Measurements from ENCODE around the gene CAMK4. TPM values are rescaled to one million over a fixed set of nuclear protein-coding genes. Genes with fewer than 3 reads are reported as not detected.

Gene CAMK4
- total RNA-seq, 1 donor from 2014 or later: 3.8 TPM

- Mint-ChIP-seq H3K27me3 (ENCODE audit: low read depth, unreplicated experiment) (no peaks in the 10 kb centered on the region), H3K4me3 (ENCODE audit: unreplicated experiment) (no peak overlapping the region), H3K9me3 (ENCODE audit: unreplicated experiment) (no peaks in the 10 kb centered on the region), H3K27ac (ENCODE audit: unreplicated experiment) (no peak overlapping the region), H3K4me1 (ENCODE audit: low read depth, unreplicated experiment) (peaks cover 6% of the 10 kb centered on the region), H3K36me3 (ENCODE audit: low read depth, unreplicated experiment) (no peaks in the 10 kb centered on the region)
- H3K36me3 ChIP-seq (ENCODE audit: insufficient read depth, low read length): no peaks in the 10 kb centered on the region
- no peaks in the 10 kb centered on the region for H4K20me1 ChIP-seq (ENCODE audit: insufficient read depth, low read length)
- no peak for TF ChIP-seq CTCF (IDR thresholded peaks at IDR 0.05; ENCODE audit: insufficient read depth, low read depth, low read length)
- TF ChIP-seq EZH2 (IDR thresholded peaks at IDR 0.05; ENCODE audit: insufficient read depth, low read length): no peak
- H3K9me3 ChIP-seq (ENCODE audit: insufficient read depth, low read depth, low read length): no peaks in the 10 kb centered on the region
- DNase-seq (ENCODE audit: low read depth) (no peak), FAIRE-seq (no peak)
- H3K9ac ChIP-seq (ENCODE audit: low read length): no peak overlapping the region
- H3K4me1 ChIP-seq (ENCODE audit: insufficient read depth, low read length): no peaks in the 10 kb centered on the region
- no peak overlapping the region for H3K27ac ChIP-seq (ENCODE audit: low read depth, low read length)
- H2AFZ ChIP-seq (ENCODE audit: low read depth, low read length): no peak overlapping the region
- H3K79me2 ChIP-seq (ENCODE audit: insufficient read depth, low read length): no peaks in the 10 kb centered on the region
- H3K27me3 ChIP-seq (ENCODE audit: insufficient read depth, low read length): no peaks in the 10 kb centered on the region
- H3K4me3 ChIP-seq (ENCODE audit: insufficient read depth, low read depth, low read length): no peak overlapping the region
- no peak overlapping the region for H3K4me2 ChIP-seq (ENCODE audit: low read length)
Measured at GRCh38 chr5:111198281-111198966, 25.8 kb upstream of the CAMK4 start.

DNA sequence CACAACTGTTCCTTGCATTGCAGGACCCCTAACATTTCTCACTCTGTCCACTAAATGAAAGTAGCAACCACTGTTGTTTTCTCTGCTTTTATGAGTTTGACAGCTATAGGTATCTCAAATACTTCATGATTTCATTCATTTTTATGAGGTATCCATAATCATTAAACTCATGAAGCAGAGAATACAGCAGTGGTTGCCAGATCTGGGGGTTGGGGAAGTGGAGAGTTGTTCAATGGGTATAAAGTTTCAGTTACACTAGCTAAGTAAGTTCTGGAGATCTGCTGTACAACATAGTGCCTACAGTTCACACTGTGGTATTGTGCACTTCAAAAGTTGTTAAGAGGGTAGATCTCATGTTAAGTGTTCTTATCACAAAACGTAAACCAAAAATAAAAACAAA, 23.4 kb upstream of the CAMK4 start:
- Histone ChIP-seq H2AFZ (ENCODE audit: low read depth, low read length) (no peak overlapping the region), H3K9me3 (ENCODE audit: insufficient read depth, low read depth, low read length) (no peaks in the 10 kb centered on the region), H3K4me1 (ENCODE audit: insufficient read depth, low read length) (no peaks in the 10 kb centered on the region), H3K4me3 (ENCODE audit: insufficient read depth, low read depth, low read length) (no peak overlapping the region), H3K4me2 (ENCODE audit: low read length) (no peak overlapping the region), H4K20me1 (ENCODE audit: insufficient read depth, low read length) (no peaks in the 10 kb centered on the region), H3K79me2 (ENCODE audit: insufficient read depth, low read length) (no peaks in the 10 kb centered on the region), H3K27ac (ENCODE audit: low read depth, low read length) (no peak overlapping the region), H3K36me3 (ENCODE audit: insufficient read depth, low read length) (no peaks in the 10 kb centered on the region), H3K27me3 (ENCODE audit: insufficient read depth, low read length) (no peaks in the 10 kb centered on the region), H3K9ac (ENCODE audit: low read length) (no peak overlapping the region)
- peaks cover 6% of the 10 kb centered on the region for H3K4me1 Mint-ChIP-seq (ENCODE audit: low read depth, unreplicated experiment)
- H3K27me3 Mint-ChIP-seq (ENCODE audit: low read depth, unreplicated experiment): no peaks in the 10 kb centered on the region
- FAIRE-seq: no peak
- H3K9me3 Mint-ChIP-seq (ENCODE audit: unreplicated experiment): no peaks in the 10 kb centered on the region
- TF ChIP-seq EZH2 (IDR thresholded peaks at IDR 0.05; ENCODE audit: insufficient read depth, low read length) (no peak), CTCF (IDR thresholded peaks at IDR 0.05; ENCODE audit: insufficient read depth, low read depth, low read length) (no peak)
- no peak for DNase-seq (ENCODE audit: low read depth)
- H3K27ac Mint-ChIP-seq (ENCODE audit: unreplicated experiment): no peak overlapping the region
- H3K36me3 Mint-ChIP-seq (ENCODE audit: low read depth, unreplicated experiment): no peaks in the 10 kb centered on the region
- H3K4me3 Mint-ChIP-seq (ENCODE audit: unreplicated experiment): no peak overlapping the region

GRCh38 chr5:111201705-111202104, 22.5 kb upstream of the CAMK4 start:
- no peaks in the 10 kb centered on the region for H3K9me3 Mint-ChIP-seq (ENCODE audit: unreplicated experiment)
- Histone ChIP-seq H4K20me1 (ENCODE audit: insufficient read depth, low read length) (no peaks in the 10 kb centered on the region), H2AFZ (ENCODE audit: low read depth, low read length) (no peak overlapping the region), H3K4me2 (ENCODE audit: low read length) (no peak overlapping the region), H3K36me3 (ENCODE audit: insufficient read depth, low read length) (no peaks in the 10 kb centered on the region), H3K4me3 (ENCODE audit: insufficient read depth, low read depth, low read length) (no peak overlapping the region), H3K27ac (ENCODE audit: low read depth, low read length) (no peak overlapping the region), H3K9me3 (ENCODE audit: insufficient read depth, low read depth, low read length) (no peaks in the 10 kb centered on the region), H3K4me1 (ENCODE audit: insufficient read depth, low read length) (no peaks in the 10 kb centered on the region), H3K9ac (ENCODE audit: low read length) (no peak overlapping the region), H3K79me2 (ENCODE audit: insufficient read depth, low read length) (no peaks in the 10 kb centered on the region), H3K27me3 (ENCODE audit: insufficient read depth, low read length) (no peaks in the 10 kb centered on the region)
- H3K27me3 Mint-ChIP-seq (ENCODE audit: low read depth, unreplicated experiment): no peaks in the 10 kb centered on the region
- no peak for TF ChIP-seq CTCF (IDR thresholded peaks at IDR 0.05; ENCODE audit: insufficient read depth, low read depth, low read length)
- no peak for TF ChIP-seq EZH2 (IDR thresholded peaks at IDR 0.05; ENCODE audit: insufficient read depth, low read length)
- H3K4me1 Mint-ChIP-seq (ENCODE audit: low read depth, unreplicated experiment): peaks cover 6% of the 10 kb centered on the region
- no peak for DNase-seq (ENCODE audit: low read depth)
- no peak overlapping the region for H3K4me3 Mint-ChIP-seq (ENCODE audit: unreplicated experiment)
- H3K27ac Mint-ChIP-seq (ENCODE audit: unreplicated experiment): no peak overlapping the region
- no peaks in the 10 kb centered on the region for H3K36me3 Mint-ChIP-seq (ENCODE audit: low read depth, unreplicated experiment)
- peak; percentile 23 for FAIRE-seq
